CD8-positive, alpha-beta memory T cell (primary cell): Measurements from ENCODE around the gene AGFG1. TPM values are rescaled to one million over a fixed set of nuclear protein-coding genes. Genes with fewer than 3 reads are reported as not detected.
"Not testable (repeated sequence)": the region's sequence is repeated elsewhere in the genome, so short reads cannot be mapped to it uniquely, and the experiment has no call there.

ENCODE experiments used
- CTCF ChIA-PET: fragments of 350-600 bp; sonication (Branson Sonifier 250); formaldehyde crosslinking; loops from one replicate; lab custom pipeline; 2021; ENCODE audit warnings: antibody characterized with exemption; lab: Charles Lee
- POLR2A ChIA-PET: fragments of 350-600 bp; sonication (Branson Sonifier 250); formaldehyde crosslinking; loops from one replicate; lab custom pipeline; 2021; ENCODE audit warnings: antibody characterized with exemption; lab: Charles Lee
- DNase-seq, 5 donors: peaks; one replicate each; pipeline versions ENCODE4 v3.0.0 to v3.0.0-alpha.2; 2020 to 2022; ENCODE audit warnings: mixed read lengths in 1 of 5
- H3K27ac ChIP-seq: one replicate; pipeline ENCODE4 v1.7.0; 2013; ENCODE audit warnings: low read depth, mild to moderate bottlenecking, low read length, moderate library complexity
- H3K27me3 ChIP-seq: 2 replicates; pipeline ENCODE4 v1.7.0; 2013; ENCODE audit warnings: low read length, mild to moderate bottlenecking; ENCODE audit not compliant: insufficient read depth, poor library complexity, severe bottlenecking
- H3K36me3 ChIP-seq: 2 replicates; pipeline ENCODE4 v1.7.0; 2013; ENCODE audit warnings: mild to moderate bottlenecking, low read length, moderate library complexity; ENCODE audit not compliant: insufficient read depth
- H3K4me1 ChIP-seq: 2 replicates; pipeline ENCODE4 v1.7.0; 2013; ENCODE audit warnings: mild to moderate bottlenecking, low read length, moderate library complexity; ENCODE audit not compliant: insufficient read depth
- H3K4me3 ChIP-seq: 2 replicates; pipeline ENCODE4 v1.7.0; 2013; ENCODE audit warnings: mild to moderate bottlenecking, low read length
- H3K9me3 ChIP-seq: 2 replicates; pipeline ENCODE4 v1.7.0; 2013; ENCODE audit warnings: mild to moderate bottlenecking, low read length
- H3K27ac Mint-ChIP-seq, 8 donors: one replicate each; pipeline ENCODE4 v1.8.0; 2020 to 2021; ENCODE audit warnings: mixed read lengths in 8 of 8, mild to moderate bottlenecking in 6 of 8, inconsistent platforms in 3 of 8, moderate library complexity in 3 of 8
- H3K27me3 Mint-ChIP-seq, 2 donors: one replicate each; pipeline ENCODE4 v1.8.0; 2020 to 2021; ENCODE audit warnings: mixed read lengths in 2 of 2, mild to moderate bottlenecking in 1 of 2, moderate library complexity in 1 of 2
- H3K36me3 Mint-ChIP-seq, 3 donors: one replicate each; pipeline ENCODE4 v1.8.0; 2020 to 2021; ENCODE audit warnings: mixed read lengths in 3 of 3, inconsistent platforms in 1 of 3, mild to moderate bottlenecking in 1 of 3
- H3K4me1 Mint-ChIP-seq, 3 donors: one replicate each; pipeline ENCODE4 v1.8.0; 2020 to 2021; ENCODE audit warnings: mixed read lengths in 3 of 3, inconsistent platforms in 1 of 3, mild to moderate bottlenecking in 1 of 3
- H3K4me3 Mint-ChIP-seq, 7 donors: one replicate each; pipeline ENCODE4 v1.8.0; 2020 to 2021; ENCODE audit warnings: mixed read lengths in 7 of 7, mild to moderate bottlenecking in 6 of 7, moderate library complexity in 4 of 7, inconsistent platforms in 2 of 7
- H3K9me3 Mint-ChIP-seq, 5 donors: one replicate each; pipeline ENCODE4 v1.8.0; 2020 to 2022; ENCODE audit warnings: mixed read lengths in 5 of 5, mild to moderate bottlenecking in 3 of 5, moderate library complexity in 2 of 5, inconsistent platforms in 1 of 5
- polyA plus RNA-seq: library from polyadenylated mRNA; unstranded; fragments of 300-500 nt; fragmentation: Illumina TruSeq; gene quantifications from one replicate; pipeline ENCODE4 v1.2.3, GENCODE V29; 2021
- total RNA-seq, 2 experiments: library from RNA; stranded (reverse); gene quantifications; one replicate each; pipeline ENCODE4 v1.2.3, GENCODE V29; 2021

The AGFG1 gene
- total and polyA plus RNA-seq, 3 experiments from 2014 or later: 31.6 to 141 (median 139) TPM

DNA sequence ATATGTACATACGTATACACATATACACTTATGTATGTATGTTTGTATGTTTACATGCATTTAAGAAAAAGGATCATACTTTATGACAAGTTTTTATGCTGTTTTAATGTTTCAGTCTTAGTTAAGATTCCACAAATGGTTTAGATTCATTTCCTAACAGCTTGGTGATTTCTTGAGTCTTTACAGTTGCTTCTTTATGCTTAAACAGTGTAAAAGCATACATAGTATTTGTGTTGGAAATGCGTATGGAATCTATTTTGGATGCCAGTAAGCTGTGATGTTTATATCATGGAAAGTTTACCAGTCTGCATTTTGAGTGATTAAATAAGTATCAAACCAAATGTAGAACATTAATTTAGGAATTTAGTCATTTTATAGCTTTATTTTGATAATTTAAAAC is 55.4 kb downstream of the AGFG1 start:
- no peaks in the 10 kb centered on the region for H3K4me1 ChIP-seq
- no peak for DNase-seq
- no peaks in the 10 kb centered on the region for H3K27me3 ChIP-seq
- H3K27me3 Mint-ChIP-seq: no peaks in the 10 kb centered on the region
- H3K27ac ChIP-seq: no peak overlapping the region
- no peak overlapping the region for H3K27ac Mint-ChIP-seq
- no peak overlapping the region for H3K4me3 ChIP-seq
- H3K9me3 ChIP-seq: no peaks in the 10 kb centered on the region
- peaks cover 5% of the 10 kb centered on the region for H3K36me3 ChIP-seq
- peaks cover 0 to 76% (median 5%) of the 10 kb centered on the region in 3 donors for H3K36me3 Mint-ChIP-seq
- H3K9me3 Mint-ChIP-seq: no peaks in the 10 kb centered on the region
- CTCF ChIA-PET: no interaction called here
- H3K4me3 Mint-ChIP-seq: no peak overlapping the region
- peaks cover 4 to 38% (median 31%) of the 10 kb centered on the region in 3 donors for H3K4me1 Mint-ChIP-seq
- POLR2A ChIA-PET: no interaction called here

DNA sequence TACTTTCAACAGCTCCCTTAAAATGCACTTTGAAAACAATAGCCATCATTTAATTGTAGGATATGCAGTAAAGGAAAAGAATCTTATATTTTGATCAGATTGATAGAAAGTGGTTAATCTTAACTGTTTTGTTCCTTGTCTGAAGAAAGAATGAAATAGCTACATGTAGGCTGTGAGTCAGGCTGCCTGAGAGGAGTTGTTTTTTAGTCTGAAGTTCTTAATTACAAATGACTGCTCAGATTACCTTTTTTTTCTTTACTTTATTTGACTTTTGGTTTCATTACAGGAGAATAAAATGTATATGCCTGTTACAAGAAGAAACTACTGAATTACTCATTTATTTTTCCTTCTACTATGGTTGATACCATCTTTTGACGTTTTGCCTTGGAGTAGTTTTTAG is 56.8 kb downstream of the AGFG1 start:
- Mint-ChIP-seq H3K4me3 (no peak overlapping the region), H3K4me1 (peaks cover 2 to 24% (median 19%) of the 10 kb centered on the region in 3 donors), H3K36me3 (peaks cover 0 to 76% (median 10%) of the 10 kb centered on the region in 3 donors), H3K27ac (peak overlapping the region in 2 of 8 donors; percentile 23 to 47), H3K27me3 (no peaks in the 10 kb centered on the region), H3K9me3 (no peaks in the 10 kb centered on the region)
- ChIA-PET CTCF (no interaction called here), POLR2A (no interaction called here)
- H3K27ac ChIP-seq: no peak overlapping the region
- DNase-seq: no peak
- no peaks in the 10 kb centered on the region for H3K27me3 ChIP-seq
- H3K36me3 ChIP-seq: peaks cover 5% of the 10 kb centered on the region
- H3K4me3 ChIP-seq: no peak overlapping the region
- H3K4me1 ChIP-seq: no peaks in the 10 kb centered on the region
- H3K9me3 ChIP-seq: no peaks in the 10 kb centered on the region

DNA sequence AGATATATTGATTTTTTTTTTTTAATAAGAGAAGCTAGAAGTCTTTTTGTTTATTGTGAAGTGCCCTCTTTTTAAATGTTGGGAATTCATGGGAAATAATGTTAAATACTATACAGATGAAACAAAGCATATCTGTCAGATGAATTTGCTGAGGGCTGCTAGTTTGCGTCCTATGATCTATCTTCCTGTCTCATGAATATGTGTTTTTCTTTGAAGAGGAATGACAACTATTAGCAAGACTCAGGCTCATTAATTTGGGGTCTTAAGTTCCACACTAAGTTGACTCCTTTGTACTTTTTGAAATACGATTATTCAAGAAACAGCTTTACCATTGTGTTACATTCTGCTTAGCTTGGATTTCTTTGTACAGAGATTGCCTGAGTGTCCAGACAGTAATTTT is 57.9 kb downstream of the AGFG1 start:
- ChIA-PET POLR2A (interaction anchor here (0.6 kb wide), 1 partner anchor 45 kb away, joined by 4 read pairs; no protein-coding TSS in a partner anchor), CTCF (no interaction called here)
- no peak overlapping the region for H3K4me3 ChIP-seq
- no peaks in the 10 kb centered on the region for H3K9me3 ChIP-seq
- H3K36me3 Mint-ChIP-seq: peaks cover 0 to 74% (median 11%) of the 10 kb centered on the region in 3 donors
- no peak overlapping the region for H3K4me3 Mint-ChIP-seq
- no peak for DNase-seq
- H3K4me1 ChIP-seq: no peaks in the 10 kb centered on the region
- H3K27me3 ChIP-seq: no peaks in the 10 kb centered on the region
- peaks cover 8% of the 10 kb centered on the region for H3K36me3 ChIP-seq
- H3K27ac Mint-ChIP-seq: no peak overlapping the region
- peaks cover 2 to 20% (median 17%) of the 10 kb centered on the region in 3 donors for H3K4me1 Mint-ChIP-seq
- no peaks in the 10 kb centered on the region for H3K9me3 Mint-ChIP-seq
- H3K27ac ChIP-seq: no peak overlapping the region
- H3K27me3 Mint-ChIP-seq: no peaks in the 10 kb centered on the region

DNA sequence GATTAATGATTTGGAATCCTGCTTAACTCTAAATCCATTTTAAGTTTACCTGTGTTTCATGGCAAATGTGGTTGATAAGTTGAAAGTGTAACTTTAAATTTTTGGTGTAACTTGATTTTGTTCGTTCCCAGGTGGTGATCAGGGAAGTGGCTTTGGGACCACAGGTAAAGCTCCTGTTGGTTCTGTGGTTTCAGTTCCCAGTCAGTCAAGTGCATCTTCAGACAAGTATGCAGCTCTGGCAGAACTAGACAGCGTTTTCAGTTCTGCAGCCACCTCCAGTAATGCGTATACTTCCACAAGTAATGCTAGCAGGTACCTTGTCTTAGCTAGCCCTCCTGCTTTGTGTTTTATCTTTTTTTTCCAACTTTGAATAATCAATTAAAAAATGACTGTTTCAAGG is 62.8 kb downstream of the AGFG1 start:
- H3K36me3 ChIP-seq: peaks cover 7% of the 10 kb centered on the region
- POLR2A ChIA-PET: no interaction called here
- peaks cover 14 to 78% (median 23%) of the 10 kb centered on the region in 3 donors for H3K36me3 Mint-ChIP-seq

DNA sequence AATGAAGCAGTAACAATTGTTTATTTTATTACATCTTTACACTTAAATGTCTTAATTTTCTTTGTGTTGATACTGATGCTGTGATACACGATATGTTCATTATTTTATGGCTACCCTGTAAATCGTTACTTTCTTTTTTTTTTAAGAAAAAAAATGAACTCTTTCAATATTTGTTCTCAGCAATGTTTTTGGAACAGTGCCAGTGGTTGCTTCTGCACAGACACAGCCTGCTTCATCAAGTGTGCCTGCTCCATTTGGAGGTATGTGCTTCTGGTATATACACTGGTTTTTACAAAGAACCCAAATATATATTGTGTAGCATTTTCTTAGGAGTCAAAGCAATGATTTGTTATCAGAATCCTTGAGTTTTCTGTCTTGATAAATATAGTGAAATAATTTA is 64.5 kb downstream of the AGFG1 start:
- no peak overlapping the region for H3K27ac Mint-ChIP-seq
- ChIA-PET POLR2A (no interaction called here), CTCF (no interaction called here)
- Histone ChIP-seq H3K4me3 (no peak overlapping the region), H3K27ac (no peak overlapping the region), H3K4me1 (no peaks in the 10 kb centered on the region), H3K9me3 (no peaks in the 10 kb centered on the region), H3K36me3 (peaks cover 7% of the 10 kb centered on the region), H3K27me3 (no peaks in the 10 kb centered on the region)
- no peak for DNase-seq
- H3K9me3 Mint-ChIP-seq: peaks cover 0 to 10% (median 7%) of the 10 kb centered on the region in 5 donors
- H3K36me3 Mint-ChIP-seq: peaks cover 31 to 82% (median 36%) of the 10 kb centered on the region in 3 donors
- H3K4me1 Mint-ChIP-seq: peaks cover 1 to 10% (median 4%) of the 10 kb centered on the region in 3 donors
- no peaks in the 10 kb centered on the region for H3K27me3 Mint-ChIP-seq
- no peak overlapping the region for H3K4me3 Mint-ChIP-seq

More for the DNA sequence above, 62.8 kb downstream of the AGFG1 start:
- Histone ChIP-seq H3K9me3 (no peaks in the 10 kb centered on the region), H3K4me1 (no peaks in the 10 kb centered on the region), H3K4me3 (no peak overlapping the region), H3K27ac (no peak overlapping the region), H3K27me3 (no peaks in the 10 kb centered on the region)
- Mint-ChIP-seq H3K27ac (no peak overlapping the region), H3K27me3 (no peaks in the 10 kb centered on the region), H3K4me3 (no peak overlapping the region), H3K4me1 (peaks cover 0 to 9% (median 2%) of the 10 kb centered on the region in 3 donors), H3K9me3 (no peaks in the 10 kb centered on the region)
- CTCF ChIA-PET: no interaction called here
- DNase-seq: no peak

DNA sequence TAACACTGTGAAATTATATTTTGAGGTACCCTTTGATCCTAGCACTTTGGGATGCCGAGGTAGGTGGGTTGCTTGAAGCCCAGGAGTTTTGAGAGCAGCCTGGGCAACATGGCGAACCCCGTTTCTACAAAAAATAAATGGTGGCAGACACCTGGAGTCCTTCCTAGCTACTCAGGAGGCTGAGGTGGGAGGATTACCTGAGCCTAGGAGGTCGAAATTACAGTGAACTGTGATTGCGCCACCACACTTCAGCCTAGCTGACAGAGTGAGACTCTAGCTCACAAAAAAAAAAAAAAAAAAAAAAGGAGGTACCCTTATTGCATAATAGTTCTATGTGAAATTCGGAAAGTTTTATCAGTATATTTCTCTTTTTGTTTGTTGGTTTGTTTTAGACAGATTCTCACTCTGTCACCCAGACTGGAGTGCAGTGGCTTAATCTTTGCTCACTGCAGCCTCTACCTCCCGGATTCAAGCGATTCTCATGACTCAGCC is 67.6 kb downstream of the AGFG1 start:
- no peaks in the 10 kb centered on the region for H3K9me3 ChIP-seq
- CTCF ChIA-PET: no interaction called here
- no peaks in the 10 kb centered on the region for H3K27me3 ChIP-seq
- H3K4me1 Mint-ChIP-seq: peaks cover 11 to 27% (median 21%) of the 10 kb centered on the region in 3 donors
- H3K27me3 Mint-ChIP-seq: no peaks in the 10 kb centered on the region
- H3K9me3 Mint-ChIP-seq: peaks cover 0 to 10% (median 7%) of the 10 kb centered on the region in 5 donors
- no peak overlapping the region for H3K4me3 ChIP-seq
- POLR2A ChIA-PET: no interaction called here
- H3K27ac ChIP-seq: no peak overlapping the region
- no peak overlapping the region for H3K27ac Mint-ChIP-seq
- H3K36me3 ChIP-seq: peaks cover 4% of the 10 kb centered on the region
- H3K36me3 Mint-ChIP-seq: peaks cover 41 to 83% (median 46%) of the 10 kb centered on the region in 3 donors
- H3K4me1 ChIP-seq: no peaks in the 10 kb centered on the region
- no peak overlapping the region for H3K4me3 Mint-ChIP-seq
- DNase-seq: no peak

DNA sequence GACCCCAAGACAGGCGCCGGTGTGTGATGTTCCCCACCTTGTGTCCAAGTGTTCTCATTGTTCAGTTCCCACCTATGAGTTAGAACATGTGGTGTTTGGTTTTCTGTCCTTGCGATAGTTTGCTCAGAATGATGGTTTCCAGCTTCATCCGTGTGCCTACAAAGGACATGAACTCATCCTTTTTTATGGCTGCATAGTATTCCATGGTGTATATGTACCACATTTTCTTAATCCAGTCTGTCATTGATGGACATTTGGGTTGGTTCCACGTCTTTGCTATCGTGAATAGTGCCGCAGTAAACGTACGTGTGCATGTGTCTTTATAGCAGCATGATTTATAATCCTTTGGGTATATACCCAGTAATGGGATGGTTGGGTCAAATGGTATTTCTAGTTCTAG is 68.4 kb downstream of the AGFG1 start:
- POLR2A ChIA-PET, H3K27me3 Mint-ChIP-seq, H3K9me3 ChIP-seq, H3K27me3 ChIP-seq, CTCF ChIA-PET, H3K4me1 ChIP-seq, H3K4me3 ChIP-seq, DNase-seq, H3K27ac ChIP-seq, H3K4me3 Mint-ChIP-seq, H3K36me3 ChIP-seq, H3K27ac Mint-ChIP-seq: not testable (repeated sequence)
- Mint-ChIP-seq H3K9me3 (peaks cover 0 to 10% (median 7%) of the 10 kb centered on the region in 5 donors), H3K36me3 (peaks cover 49 to 84% (median 51%) of the 10 kb centered on the region in 3 donors), H3K4me1 (peaks cover 11 to 35% (median 21%) of the 10 kb centered on the region in 3 donors)

DNA sequence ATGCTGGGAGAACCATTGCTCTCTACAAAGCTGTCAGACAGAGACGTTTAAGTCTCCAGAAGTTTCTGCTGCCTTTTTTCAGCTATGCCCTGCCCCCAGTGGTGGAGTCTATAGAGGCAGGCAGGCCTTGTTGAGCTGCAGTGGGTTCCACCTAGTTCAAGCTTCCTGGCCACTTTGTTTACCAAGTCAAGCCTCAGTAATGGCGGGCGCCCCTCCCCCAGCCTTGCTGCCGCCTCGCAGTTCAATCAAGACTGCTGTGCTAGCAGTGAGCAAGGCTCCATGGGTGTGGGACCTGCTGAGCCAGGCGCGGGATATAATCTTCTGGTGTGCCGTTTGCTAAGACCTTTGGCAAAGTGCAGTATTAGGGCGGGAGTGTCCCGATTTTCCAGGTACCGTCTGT is 74.0 kb downstream of the AGFG1 start:
- POLR2A ChIA-PET: no interaction called here
- Mint-ChIP-seq H3K4me1 (peaks cover 11 to 32% (median 21%) of the 10 kb centered on the region in 3 donors), H3K27me3 (no peaks in the 10 kb centered on the region), H3K4me3 (no peak overlapping the region), H3K36me3 (peaks cover 25 to 82% (median 36%) of the 10 kb centered on the region in 3 donors), H3K27ac (no peak overlapping the region), H3K9me3 (peaks cover 0 to 2% (median 1%) of the 10 kb centered on the region in 5 donors)
- Histone ChIP-seq H3K27me3 (no peaks in the 10 kb centered on the region), H3K36me3 (peaks cover 5% of the 10 kb centered on the region), H3K9me3 (no peaks in the 10 kb centered on the region), H3K4me1 (no peaks in the 10 kb centered on the region), H3K27ac (no peak overlapping the region), H3K4me3 (no peak overlapping the region)
- CTCF ChIA-PET: no interaction called here
- peak in 2 of 5 donors; percentile 1 to 43 for DNase-seq
